ENCODE data around the gene KAT5.
A peak's percentile ranks its signal among the peaks of the same experiment; 100 is the strongest.
"Not testable (repeated sequence)": the region's sequence is repeated elsewhere in the genome, so short reads cannot be mapped to it uniquely, and the experiment has no call there.

Gene KAT5

DNA sequence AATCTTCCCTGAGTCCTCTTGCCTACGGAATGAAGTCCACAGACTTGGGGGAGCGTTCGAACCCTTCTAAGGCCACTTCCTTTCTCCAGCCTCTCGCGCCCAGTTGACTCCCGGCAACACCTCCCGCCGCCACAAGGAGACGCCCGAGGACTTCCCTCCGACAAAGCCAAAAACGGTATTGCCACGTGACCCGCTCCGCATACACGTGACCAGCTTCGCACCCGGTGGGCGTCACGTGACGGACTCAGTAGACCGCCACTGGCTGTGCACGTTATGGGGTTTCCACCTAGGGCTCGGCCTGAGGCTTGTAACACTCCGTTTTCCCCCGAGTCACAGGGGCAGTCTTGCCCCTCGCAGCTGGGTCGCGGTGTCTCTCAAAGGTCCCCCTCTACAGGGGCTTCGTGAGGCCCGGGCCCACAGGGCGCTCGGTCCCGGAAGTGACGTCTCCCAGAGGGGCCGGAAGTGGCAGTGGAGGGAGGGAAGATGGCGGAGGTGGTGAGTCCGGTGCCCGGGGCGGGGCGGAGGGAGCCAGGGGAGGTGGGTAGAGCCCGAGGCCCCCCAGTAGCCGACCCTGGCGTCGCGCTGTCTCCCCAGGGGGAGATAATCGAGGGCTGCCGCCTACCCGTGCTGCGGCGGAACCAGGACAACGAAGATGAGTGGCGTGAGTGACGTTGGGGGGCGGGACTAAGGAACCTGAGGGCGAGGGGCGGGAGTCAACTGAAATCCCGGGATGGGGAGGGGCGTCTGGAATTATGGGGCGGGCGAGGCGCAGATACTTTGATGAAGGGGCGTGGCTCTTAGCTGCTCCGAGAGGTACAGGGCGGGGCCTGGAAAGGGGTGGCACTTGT lies at the start of gene KAT5:
KAT5 (plus strand) TSS at position 468 of the 848 bp plus-strand sequence; CDS start at position 484, 16 bp downstream.
- peak; percentile 98 for DNase-seq

DNA sequence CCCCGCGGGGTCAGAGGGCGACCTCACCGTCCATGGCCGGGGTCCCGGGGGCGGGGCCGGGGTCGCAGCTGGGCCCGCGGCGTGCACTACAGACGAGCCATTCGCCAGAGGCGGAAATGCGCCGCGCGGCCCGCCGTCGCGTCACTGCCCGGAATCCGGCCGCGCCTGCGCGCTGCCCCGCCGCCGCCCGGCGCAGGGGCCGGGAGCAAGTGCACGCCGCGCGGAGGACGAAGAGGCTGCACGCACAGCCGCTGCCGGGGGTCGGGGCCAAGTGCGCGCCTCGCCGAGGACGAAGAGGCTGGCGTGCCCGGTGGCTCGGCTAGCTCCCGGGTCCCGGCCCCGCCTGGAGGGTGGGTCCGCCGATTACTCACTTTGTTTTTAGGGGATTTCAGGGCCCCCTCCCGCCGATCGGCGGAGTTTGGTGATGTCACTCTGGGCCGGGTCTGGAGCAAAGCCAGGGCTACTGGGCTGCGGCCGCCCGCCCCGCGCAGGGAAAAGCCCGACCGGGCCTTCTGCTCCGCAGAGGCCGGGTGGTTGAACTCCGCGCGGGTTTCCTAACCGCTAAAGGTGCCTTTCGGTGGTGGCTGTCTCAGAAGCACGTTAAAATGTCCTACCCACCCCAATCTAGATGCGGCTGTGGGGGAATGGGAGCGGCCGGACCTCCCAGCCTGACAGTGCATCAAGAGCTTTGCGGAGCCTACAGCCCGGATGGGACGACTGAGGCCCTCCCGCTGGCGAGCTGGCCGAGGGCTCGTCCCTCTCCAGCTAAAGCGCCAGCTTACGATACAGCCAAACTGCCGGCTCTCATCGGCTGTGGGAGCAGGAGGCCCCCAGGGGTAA lies 49.0 kb upstream of the KAT5 start, which contains the start of gene RELA:
RELA (minus strand) TSS at position 118 of the 840 bp plus-strand sequence; CDS start at position 34, 84 bp downstream.
- peak; percentile 88 for DNase-seq

GRCh38 chr11:65663639-65664200 lies 48.3 kb upstream of the KAT5 start:
- no peak for DNase-seq

DNA sequence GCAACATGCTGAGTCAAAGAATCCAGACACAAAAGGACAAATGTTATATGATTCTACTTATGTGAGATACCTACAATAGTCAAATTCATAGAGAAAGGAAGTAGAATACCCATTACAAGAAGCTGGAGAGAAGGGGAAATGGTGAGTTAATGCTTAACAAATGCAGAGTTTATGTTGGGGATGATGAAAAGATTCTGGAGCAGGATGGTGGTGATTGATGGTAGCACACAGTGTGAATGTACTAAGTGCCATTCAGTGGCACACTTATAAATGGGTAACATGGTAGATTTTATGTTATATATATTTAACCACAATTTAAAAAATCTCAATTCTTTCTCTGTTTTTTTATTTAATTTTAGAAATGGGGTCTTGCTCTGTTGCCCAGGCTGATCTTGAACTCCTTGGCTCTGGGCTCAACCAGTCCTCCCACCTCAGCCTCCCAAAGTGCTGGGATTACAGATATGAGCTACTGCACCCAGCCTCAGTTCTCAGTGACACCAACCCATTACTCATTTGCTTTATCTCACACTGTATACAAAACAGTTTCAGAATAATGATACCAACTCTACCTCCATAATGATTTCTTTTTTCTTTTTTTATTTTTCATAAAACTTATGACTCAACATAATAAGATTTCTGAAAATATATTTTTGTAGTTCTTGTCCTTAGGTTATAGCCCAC lies 39.7 kb upstream of the KAT5 start:
- DNase-seq, result peak; percentile 8

DNA sequence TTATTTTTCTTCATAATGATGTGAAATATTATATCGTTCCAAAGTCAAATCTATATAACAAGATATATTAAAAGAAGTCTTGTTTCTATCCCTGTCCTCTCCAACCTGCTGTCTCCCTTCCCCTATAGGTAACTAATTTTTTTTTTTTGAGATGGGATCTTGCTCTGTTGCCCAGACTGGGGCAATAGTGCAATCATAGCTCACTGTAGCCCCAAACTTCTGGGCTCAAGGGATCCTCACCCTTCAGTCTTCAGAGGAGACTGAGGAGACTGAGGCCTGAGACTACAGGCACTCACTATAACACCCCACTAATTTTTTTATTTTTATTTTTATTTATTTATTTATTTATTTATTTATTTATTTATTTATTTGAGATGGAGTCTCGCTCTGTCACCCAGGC lies 39.1 kb upstream of the KAT5 start:
- no peak for DNase-seq

GRCh38 chr11:65680192-65680743 lies 31.8 kb upstream of the KAT5 start:
- DNase-seq, result no peak

- not testable (repeated sequence) for DNase-seq
Measured at GRCh38 chr11:65683480-65683879, 28.6 kb upstream of the KAT5 start.

GRCh38 chr11:65685981-65686380 lies 26.1 kb upstream of the KAT5 start:
- no peak for DNase-seq

GRCh38 chr11:65691847-65692246 lies 20.2 kb upstream of the KAT5 start:
- DNase-seq, result not testable (repeated sequence)

- DNase-seq, result no peak
Measured at GRCh38 chr11:65692367-65692766, 19.7 kb upstream of the KAT5 start.

DNA sequence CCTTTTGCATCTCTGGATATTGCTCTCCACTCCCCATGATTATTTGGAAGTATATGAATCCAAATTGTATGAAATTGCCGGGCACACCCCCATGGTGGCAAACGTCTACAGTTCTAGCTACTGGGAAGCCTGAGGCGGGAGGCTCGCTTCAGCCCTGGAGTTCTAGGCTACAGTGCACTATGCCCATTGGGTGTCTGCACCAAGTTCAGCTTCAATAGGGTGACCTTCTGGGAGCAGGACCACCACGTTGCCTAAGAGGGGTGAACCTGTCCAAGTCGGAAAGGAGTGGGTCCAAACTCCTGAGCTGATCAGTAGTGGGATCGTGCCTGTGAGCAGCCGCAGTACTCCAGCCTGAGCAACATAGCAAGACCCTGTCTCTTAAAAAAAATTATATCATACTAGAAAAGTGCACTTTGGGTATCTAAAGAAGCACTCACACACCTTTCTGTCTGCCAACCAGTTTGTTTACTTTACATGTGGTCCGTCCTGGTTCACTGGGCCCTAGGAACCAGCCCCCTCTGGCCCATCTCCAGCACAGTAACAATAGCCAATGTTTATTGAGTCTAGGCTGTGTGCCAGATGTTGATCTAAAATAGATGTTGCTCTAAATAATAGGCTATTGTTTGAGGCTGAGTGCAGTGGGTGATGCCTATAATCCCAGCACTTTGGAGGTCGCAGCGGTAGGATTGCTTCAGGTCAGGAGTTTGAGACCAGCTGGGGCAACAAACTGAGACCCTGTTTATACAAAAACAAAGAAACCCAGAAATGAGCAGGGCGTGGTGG lies 16.4 kb upstream of the KAT5 start:
- DNase-seq, result peak; percentile 61

DNA sequence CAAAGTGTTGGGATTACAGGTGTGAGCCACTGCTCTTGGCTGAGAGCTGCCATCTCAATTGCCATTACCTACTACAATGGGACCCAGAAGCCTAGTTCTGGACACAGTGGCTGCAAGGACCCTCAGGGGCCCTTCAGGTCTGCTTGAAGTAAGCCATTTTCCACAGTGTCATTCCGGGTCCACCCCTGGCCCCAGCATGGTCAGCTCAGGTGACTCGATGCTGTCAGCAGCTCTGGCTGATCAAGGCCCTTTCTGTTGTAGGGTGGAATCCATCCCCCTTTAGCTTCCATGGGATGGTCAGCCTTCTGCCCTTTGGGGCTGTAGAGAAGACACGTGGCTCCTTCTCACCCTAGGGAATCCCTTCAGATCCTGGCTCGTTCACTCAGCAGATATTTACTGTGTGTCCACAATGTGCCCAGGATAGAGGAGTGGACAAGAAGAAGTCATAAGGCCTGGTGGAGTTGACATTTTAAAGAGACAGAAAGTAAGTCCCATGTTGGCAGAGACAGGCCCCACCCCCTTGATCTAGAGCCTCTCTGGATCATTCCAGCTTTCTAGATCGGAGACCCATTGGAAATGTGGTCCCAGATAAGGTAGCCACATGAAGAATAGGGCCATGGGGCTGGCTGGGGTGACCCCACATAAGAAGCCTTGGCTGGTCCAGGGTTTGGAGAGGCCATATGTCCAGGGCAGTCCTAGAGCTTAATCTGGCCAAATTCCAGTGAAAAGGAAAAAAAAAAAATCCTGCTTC lies 15.1 kb upstream of the KAT5 start:
- DNase-seq, result no peak

DNA sequence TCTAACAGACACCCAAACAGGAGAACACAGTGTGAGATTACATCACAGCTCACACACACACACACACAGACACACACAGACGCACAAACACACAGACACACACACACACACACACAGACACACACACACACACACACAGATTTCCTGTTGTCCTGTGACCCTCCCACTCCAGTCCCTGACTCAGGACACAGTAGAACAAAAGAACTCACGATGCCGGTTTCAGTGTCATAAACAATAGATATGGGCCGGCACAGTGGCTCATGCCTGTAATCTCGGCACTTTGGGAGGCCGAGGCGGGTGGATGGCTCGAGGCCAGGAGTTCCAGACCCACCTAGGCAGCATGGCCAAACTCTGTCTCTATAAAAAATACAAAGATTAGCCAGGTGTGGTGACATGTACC lies 13.8 kb upstream of the KAT5 start:
- DNase-seq, result no peak

DNA sequence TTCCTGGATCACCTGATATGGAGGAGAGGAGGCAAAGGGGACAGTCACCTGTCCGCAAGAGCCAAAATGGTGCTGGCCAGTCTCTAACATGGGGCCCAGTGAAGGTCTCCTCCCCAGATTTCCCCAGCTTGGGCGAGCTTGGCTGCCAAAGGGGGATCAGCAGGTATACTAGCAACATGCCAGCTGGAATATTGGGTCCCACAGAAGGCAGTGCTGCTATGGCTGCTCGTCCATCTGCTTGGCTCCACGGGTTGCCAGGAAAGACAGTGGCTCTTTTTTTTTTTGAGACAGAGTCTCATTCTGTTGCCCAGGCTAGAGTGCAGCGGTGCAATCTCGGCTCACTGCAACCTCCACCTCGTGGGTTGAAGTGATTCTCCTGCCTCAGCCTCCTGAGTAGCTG lies 12.7 kb upstream of the KAT5 start:
- no peak for DNase-seq

GRCh38 chr11:65700399-65700798 lies 11.7 kb upstream of the KAT5 start:
- DNase-seq, result no peak

DNA sequence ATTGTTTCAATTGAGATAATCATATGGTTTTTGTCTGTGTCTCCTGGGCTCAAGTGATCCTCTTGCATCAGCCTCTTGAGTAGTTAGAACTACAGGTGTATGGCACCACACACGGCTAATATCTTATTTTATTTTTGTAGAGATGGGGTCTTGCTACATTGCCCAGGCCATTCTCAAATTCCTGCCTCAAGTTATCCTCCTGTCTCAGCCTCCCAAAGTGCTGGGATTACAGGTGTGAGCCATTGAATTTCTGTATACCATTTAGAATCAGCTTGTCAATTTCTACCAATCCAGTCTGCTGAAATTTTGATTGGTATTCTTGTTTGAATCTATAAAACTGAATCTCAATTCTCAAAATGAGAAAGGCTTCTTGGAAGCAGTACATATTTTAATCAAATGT lies 10.4 kb upstream of the KAT5 start:
- no peak for DNase-seq

- DNase-seq, result no peak
Measured at GRCh38 chr11:65703846-65704245, 8.2 kb upstream of the KAT5 start.

- DNase-seq, result peak; percentile 3
Measured at GRCh38 chr11:65706303-65706763, 5.7 kb upstream of the KAT5 start.

GRCh38 chr11:65707002-65707401 lies 5.0 kb upstream of the KAT5 start:
- not testable (repeated sequence) for DNase-seq

DNA sequence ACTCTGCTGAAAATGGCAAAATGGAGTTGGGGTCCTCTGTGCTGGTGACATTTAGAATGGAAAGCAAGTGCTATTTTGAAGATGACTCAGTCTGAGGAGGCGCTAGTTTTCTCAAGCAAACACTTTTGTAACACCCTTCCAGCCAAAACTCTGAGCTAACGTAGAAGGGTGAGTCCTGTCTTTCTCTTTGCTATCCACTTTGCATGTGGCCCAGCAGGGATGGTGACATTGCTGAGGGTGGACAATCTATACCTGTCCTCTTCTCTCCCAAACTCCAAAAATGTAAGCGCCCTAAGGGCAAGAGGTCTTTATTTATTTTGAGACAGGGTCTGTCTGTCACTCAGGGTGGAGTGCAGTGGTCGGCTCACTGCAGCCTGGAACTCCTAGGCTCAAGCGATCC lies 3.6 kb upstream of the KAT5 start:
- DNase-seq, result no peak

DNA sequence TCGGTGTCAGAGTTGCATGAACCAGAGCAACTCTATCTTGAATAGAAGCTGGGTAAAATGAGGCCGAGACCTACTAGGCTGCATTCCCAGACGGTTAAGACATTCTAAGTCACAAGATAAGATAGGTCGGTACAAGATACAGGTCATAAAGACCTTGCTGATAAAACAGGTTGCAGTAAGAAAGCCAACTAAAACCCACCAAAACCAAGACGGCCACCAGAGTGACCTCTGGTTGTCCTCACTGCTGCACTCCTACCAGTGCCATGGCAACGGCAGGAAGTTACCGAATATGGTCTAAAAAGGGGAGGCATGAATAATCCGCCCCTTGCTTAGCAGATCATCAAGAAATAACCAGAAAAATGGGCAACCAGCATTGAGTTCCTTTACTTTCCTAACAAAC lies 2.4 kb upstream of the KAT5 start:
- no peak for DNase-seq

All from kidney glomerular epithelial cell (primary cell).